HCT116 (cell line): Measurements from ENCODE around the gene TMEM271.

Experiments used
- CEBPB ChIP-seq: IDR thresholded peaks from 2 replicates; pipeline ENCODE4 v1.6.1; 2012; ENCODE audit warnings: low read depth
- EGR1 ChIP-seq: IDR thresholded peaks from 2 replicates; pipeline ENCODE4 v1.6.1; 2012; ENCODE audit warnings: low read depth
- EZH2 ChIP-seq: fragments of 200-600 bp; sonication (generic); IDR thresholded peaks from 2 replicates; pipeline ENCODE4 v1.6.1; 2017; ENCODE audit warnings: antibody characterized with exemption, mixed run types
- POLR2A ChIP-seq: IDR thresholded peaks from 2 replicates; pipeline ENCODE4 v1.7.0; 2011; ENCODE audit warnings: borderline replicate concordance; ENCODE audit not compliant: insufficient read depth, insufficient read length; ENCODE audit errors: extremely low read depth
- POLR2AphosphoS5 ChIP-seq: IDR thresholded peaks from 2 replicates; pipeline ENCODE4 v1.6.1; 2011; ENCODE audit warnings: mild to moderate bottlenecking, low read depth, low read length, moderate library complexity
- SIN3A ChIP-seq: IDR thresholded peaks from 2 replicates; pipeline ENCODE4 v1.6.1; 2012; ENCODE audit warnings: low read depth
- SP1 ChIP-seq: IDR thresholded peaks from 2 replicates; pipeline ENCODE4 v1.6.1; 2012; ENCODE audit warnings: low read depth
- SRF ChIP-seq: IDR thresholded peaks from 2 replicates; pipeline ENCODE4 v1.6.1; 2012; ENCODE audit warnings: low read depth
- TCF7L2 ChIP-seq: IDR thresholded peaks from 2 replicates; pipeline ENCODE4 v1.7.0; 2011; ENCODE audit warnings: borderline replicate concordance, inconsistent platforms; ENCODE audit not compliant: insufficient read depth, insufficient read length; ENCODE audit errors: extremely low read depth
- TF ChIP-seq, protein P1 (sequence below): IDR thresholded peaks from 2 replicates; pipeline ENCODE4 v1.6.1; 2012; ENCODE audit warnings: low read depth
- TF ChIP-seq, protein P2 (sequence below), 3 experiments: fragments of 200-600 bp in 1 of 3; sonication (generic) in 1 of 3; IDR thresholded peaks in 2 of 3; conservative IDR thresholded peaks in 1 of 3; 2 replicates each; pipeline ENCODE4 v1.5.1; 2012 to 2017; ENCODE audit warnings: low read depth in 2 of 3, low read length in 2 of 3, antibody characterized with exemption in 1 of 3, borderline replicate concordance in 1 of 3, control low read depth in 1 of 3, mild to moderate bottlenecking in 1 of 3, mixed read lengths in 1 of 3, mixed run types in 1 of 3, moderate library complexity in 1 of 3; ENCODE audit not compliant: insufficient read depth in 1 of 3
- TF ChIP-seq, protein P3 (sequence below): IDR thresholded peaks from 2 replicates; pipeline ENCODE4 v1.6.1; 2011; ENCODE audit warnings: mild to moderate bottlenecking, low read length, moderate library complexity; ENCODE audit not compliant: insufficient replicate concordance; ENCODE audit errors: extremely low read depth
- TF ChIP-seq, protein P4 (sequence below): IDR thresholded peaks from 2 replicates; pipeline ENCODE4 v1.6.1; 2012

DNA sequence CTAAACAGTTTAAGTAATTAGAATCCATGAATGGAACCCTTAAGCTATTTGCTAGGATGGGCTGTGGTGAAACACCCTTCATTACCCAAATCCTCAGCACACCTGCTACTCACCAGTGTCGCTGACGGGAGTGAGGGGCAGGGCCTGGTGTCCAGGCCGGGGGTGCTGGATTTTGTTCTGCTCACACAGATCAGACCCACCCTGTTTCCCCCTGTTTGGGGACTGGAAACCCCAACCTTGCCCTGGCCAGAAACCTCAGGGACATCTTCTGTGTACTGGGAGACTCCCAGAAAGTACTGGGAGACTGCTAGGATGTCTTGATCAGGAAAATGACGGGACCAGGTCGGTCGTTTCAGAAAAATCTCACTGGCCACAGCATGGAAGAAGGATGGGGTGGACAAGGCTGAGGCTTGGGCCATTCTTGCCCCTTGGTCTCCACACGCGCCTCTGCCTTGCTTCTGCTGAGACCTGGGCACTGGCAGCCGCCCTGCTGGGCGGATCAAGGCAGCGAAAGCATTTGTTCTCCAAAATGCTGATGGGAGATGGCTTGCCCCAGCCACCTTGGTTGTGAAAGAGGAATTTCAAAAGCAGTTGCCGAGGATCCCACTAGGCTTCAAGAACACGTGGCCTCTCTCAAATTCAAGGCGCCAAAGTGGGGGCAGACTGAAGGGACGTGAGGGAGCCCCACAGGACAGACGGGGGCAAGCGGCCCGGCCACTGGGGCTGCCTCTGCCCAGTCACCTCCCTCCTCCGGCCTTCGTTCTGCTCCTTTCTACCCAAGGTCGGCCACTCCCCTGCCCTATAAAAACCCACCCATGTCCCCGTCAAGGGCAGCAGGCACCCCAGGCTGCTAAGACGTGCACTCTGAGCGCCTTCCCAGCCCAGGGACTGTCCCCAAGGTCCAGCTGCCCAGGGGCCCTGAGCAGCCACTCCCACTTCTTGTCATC lies 25.8 kb upstream of the TMEM271 start:
- TF ChIP-seq EZH2 = no peak
- no peak for TF ChIP-seq POLR2AphosphoS5
- TF ChIP-seq, protein P1, sequence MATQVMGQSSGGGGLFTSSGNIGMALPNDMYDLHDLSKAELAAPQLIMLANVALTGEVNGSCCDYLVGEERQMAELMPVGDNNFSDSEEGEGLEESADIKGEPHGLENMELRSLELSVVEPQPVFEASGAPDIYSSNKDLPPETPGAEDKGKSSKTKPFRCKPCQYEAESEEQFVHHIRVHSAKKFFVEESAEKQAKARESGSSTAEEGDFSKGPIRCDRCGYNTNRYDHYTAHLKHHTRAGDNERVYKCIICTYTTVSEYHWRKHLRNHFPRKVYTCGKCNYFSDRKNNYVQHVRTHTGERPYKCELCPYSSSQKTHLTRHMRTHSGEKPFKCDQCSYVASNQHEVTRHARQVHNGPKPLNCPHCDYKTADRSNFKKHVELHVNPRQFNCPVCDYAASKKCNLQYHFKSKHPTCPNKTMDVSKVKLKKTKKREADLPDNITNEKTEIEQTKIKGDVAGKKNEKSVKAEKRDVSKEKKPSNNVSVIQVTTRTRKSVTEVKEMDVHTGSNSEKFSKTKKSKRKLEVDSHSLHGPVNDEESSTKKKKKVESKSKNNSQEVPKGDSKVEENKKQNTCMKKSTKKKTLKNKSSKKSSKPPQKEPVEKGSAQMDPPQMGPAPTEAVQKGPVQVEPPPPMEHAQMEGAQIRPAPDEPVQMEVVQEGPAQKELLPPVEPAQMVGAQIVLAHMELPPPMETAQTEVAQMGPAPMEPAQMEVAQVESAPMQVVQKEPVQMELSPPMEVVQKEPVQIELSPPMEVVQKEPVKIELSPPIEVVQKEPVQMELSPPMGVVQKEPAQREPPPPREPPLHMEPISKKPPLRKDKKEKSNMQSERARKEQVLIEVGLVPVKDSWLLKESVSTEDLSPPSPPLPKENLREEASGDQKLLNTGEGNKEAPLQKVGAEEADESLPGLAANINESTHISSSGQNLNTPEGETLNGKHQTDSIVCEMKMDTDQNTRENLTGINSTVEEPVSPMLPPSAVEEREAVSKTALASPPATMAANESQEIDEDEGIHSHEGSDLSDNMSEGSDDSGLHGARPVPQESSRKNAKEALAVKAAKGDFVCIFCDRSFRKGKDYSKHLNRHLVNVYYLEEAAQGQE = no peak
- TF ChIP-seq, protein P2, sequence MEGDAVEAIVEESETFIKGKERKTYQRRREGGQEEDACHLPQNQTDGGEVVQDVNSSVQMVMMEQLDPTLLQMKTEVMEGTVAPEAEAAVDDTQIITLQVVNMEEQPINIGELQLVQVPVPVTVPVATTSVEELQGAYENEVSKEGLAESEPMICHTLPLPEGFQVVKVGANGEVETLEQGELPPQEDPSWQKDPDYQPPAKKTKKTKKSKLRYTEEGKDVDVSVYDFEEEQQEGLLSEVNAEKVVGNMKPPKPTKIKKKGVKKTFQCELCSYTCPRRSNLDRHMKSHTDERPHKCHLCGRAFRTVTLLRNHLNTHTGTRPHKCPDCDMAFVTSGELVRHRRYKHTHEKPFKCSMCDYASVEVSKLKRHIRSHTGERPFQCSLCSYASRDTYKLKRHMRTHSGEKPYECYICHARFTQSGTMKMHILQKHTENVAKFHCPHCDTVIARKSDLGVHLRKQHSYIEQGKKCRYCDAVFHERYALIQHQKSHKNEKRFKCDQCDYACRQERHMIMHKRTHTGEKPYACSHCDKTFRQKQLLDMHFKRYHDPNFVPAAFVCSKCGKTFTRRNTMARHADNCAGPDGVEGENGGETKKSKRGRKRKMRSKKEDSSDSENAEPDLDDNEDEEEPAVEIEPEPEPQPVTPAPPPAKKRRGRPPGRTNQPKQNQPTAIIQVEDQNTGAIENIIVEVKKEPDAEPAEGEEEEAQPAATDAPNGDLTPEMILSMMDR (IDR thresholded peaks at IDR 0.05 in 2 of 3, conservative IDR thresholded peaks at IDR 0.05 in 1 of 3; ENCODE audit: borderline replicate concordance in 1 of 3, insufficient read depth in 1 of 3, low read depth in 2 of 3, low read length in 2 of 3) = no peak
- no peak for TF ChIP-seq SP1
- no peak for TF ChIP-seq SIN3A
- no peak for TF ChIP-seq EGR1
- no peak for TF ChIP-seq TCF7L2
- no peak for TF ChIP-seq CEBPB
- TF ChIP-seq SRF = no peak
- TF ChIP-seq, protein P3, sequence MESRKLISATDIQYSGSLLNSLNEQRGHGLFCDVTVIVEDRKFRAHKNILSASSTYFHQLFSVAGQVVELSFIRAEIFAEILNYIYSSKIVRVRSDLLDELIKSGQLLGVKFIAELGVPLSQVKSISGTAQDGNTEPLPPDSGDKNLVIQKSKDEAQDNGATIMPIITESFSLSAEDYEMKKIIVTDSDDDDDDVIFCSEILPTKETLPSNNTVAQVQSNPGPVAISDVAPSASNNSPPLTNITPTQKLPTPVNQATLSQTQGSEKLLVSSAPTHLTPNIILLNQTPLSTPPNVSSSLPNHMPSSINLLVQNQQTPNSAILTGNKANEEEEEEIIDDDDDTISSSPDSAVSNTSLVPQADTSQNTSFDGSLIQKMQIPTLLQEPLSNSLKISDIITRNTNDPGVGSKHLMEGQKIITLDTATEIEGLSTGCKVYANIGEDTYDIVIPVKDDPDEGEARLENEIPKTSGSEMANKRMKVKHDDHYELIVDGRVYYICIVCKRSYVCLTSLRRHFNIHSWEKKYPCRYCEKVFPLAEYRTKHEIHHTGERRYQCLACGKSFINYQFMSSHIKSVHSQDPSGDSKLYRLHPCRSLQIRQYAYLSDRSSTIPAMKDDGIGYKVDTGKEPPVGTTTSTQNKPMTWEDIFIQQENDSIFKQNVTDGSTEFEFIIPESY = no peak
- TF ChIP-seq POLR2A = no peak
- TF ChIP-seq, protein P4, sequence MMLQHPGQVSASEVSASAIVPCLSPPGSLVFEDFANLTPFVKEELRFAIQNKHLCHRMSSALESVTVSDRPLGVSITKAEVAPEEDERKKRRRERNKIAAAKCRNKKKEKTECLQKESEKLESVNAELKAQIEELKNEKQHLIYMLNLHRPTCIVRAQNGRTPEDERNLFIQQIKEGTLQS = no peak
